ENCODE data around the gene SLC25A38. TPM values are rescaled to one million over a fixed set of nuclear protein-coding genes. Genes with fewer than 3 reads are reported as not detected.

The SLC25A38 gene
- total and polyA plus RNA-seq, 10 of the 15 experiments (the other 5 are each of a cell fraction or from before 2014, with no cell fraction given), result 15.2 to 55.2 (median 39.2) TPM

- H2AFZ ChIP-seq (ENCODE audit: control insufficient read depth, low read depth, low read length), result no peak overlapping the region
- ChIA-PET SMC1A (ENCODE audit: uncharacterized antibody, unreplicated experiment) (no interaction called here), RAD21 (ENCODE audit: unreplicated experiment) (no interaction called here), POLR2A (no interaction called here), CTCF (no interaction called here)
- in situ Hi-C loops (cut with MboI), result no loop called here
- TF ChIP-seq RBBP5 (conservative IDR thresholded peaks at IDR 0.05), result no peak
- TF ChIP-seq TCF12 (IDR thresholded peaks at IDR 0.05; ENCODE audit: low read depth, low read length), result no peak
- TF ChIP-seq JUNB (IDR thresholded peaks at IDR 0.05), result no peak
- no peak for TF ChIP-seq SRF (IDR thresholded peaks at IDR 0.05; ENCODE audit: low read depth in 2 of 2, low read length in 2 of 2)
- TF ChIP-seq, protein P1, sequence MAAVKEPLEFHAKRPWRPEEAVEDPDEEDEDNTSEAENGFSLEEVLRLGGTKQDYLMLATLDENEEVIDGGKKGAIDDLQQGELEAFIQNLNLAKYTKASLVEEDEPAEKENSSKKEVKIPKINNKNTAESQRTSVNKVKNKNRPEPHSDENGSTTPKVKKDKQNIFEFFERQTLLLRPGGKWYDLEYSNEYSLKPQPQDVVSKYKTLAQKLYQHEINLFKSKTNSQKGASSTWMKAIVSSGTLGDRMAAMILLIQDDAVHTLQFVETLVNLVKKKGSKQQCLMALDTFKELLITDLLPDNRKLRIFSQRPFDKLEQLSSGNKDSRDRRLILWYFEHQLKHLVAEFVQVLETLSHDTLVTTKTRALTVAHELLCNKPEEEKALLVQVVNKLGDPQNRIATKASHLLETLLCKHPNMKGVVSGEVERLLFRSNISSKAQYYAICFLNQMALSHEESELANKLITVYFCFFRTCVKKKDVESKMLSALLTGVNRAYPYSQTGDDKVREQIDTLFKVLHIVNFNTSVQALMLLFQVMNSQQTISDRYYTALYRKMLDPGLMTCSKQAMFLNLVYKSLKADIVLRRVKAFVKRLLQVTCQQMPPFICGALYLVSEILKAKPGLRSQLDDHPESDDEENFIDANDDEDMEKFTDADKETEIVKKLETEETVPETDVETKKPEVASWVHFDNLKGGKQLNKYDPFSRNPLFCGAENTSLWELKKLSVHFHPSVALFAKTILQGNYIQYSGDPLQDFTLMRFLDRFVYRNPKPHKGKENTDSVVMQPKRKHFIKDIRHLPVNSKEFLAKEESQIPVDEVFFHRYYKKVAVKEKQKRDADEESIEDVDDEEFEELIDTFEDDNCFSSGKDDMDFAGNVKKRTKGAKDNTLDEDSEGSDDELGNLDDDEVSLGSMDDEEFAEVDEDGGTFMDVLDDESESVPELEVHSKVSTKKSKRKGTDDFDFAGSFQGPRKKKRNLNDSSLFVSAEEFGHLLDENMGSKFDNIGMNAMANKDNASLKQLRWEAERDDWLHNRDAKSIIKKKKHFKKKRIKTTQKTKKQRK (IDR thresholded peaks at IDR 0.05; ENCODE audit: low read depth, low read length), result no peak
- no peak for TF ChIP-seq ZNF274 (IDR thresholded peaks at IDR 0.05; ENCODE audit: insufficient read depth, insufficient read length)
- no peak for TF ChIP-seq IRF5 (IDR thresholded peaks at IDR 0.05; ENCODE audit: borderline replicate concordance)
- no peak for TF ChIP-seq ZNF24 (IDR thresholded peaks at IDR 0.05)
- TF ChIP-seq SMAD1 (IDR thresholded peaks at IDR 0.05; ENCODE audit: low read depth, partially characterized antibody), result no peak
- TF ChIP-seq CREB1 (IDR thresholded peaks at IDR 0.05; ENCODE audit: low read depth), result no peak
- TF ChIP-seq EP300 (IDR thresholded peaks at IDR 0.05; ENCODE audit: borderline replicate concordance in 1 of 2, control insufficient read depth in 1 of 2, low read depth in 2 of 2, low read length in 2 of 2), result no peak
- no peak for TF ChIP-seq ZNF592 (IDR thresholded peaks at IDR 0.05)
- no peak for DNase-seq (ENCODE audit: low read depth, low spot score)
- no peak overlapping the region for H3K4me2 ChIP-seq (ENCODE audit: control insufficient read depth, insufficient read depth)
- H3K4me1 ChIP-seq (ENCODE audit: control insufficient read depth, insufficient read depth, low read length), result no peaks in the 10 kb centered on the region
- peak; percentile 19; the same call in 2 of the 3 replicates for ATAC-seq
- H3K79me2 ChIP-seq (ENCODE audit: control insufficient read depth, insufficient read depth, low read length), result no peaks in the 10 kb centered on the region
- intact Hi-C loops (cut with micrococcal nuclease; ENCODE audit: unreplicated experiment), result no loop called here
- 0% methylated on average over 1 of the region's 1 CpG for WGBS (ENCODE audit: insufficient coverage, insufficient replicate concordance, low lambda C conversion rate, missing lambda C conversion rate)
- no peak overlapping the region for H3K9ac ChIP-seq (ENCODE audit: control insufficient read depth, insufficient read depth, low read length)
- H3K36me3 ChIP-seq (ENCODE audit: control insufficient read depth in 2 of 2, insufficient read depth in 2 of 2, low read length in 1 of 2), result no peaks in the 10 kb centered on the region
- no peaks in the 10 kb centered on the region for H3K27me3 ChIP-seq (replicated peaks in 1 of 2; ENCODE audit: control insufficient read depth in 2 of 2, insufficient read depth in 2 of 2, low read length in 1 of 2)
- BruUV-seq (replicated peaks), result no TSS peak
- H4K20me1 ChIP-seq (ENCODE audit: control insufficient read depth, insufficient read depth), result no peaks in the 10 kb centered on the region
- H3K9me3 ChIP-seq (replicated peaks; ENCODE audit: control insufficient read depth, insufficient read depth, low read length), result no peaks in the 10 kb centered on the region
- H3K4me3 ChIP-seq, result no peak overlapping the region
- no peak for FAIRE-seq
- no peak overlapping the region for H3K27ac ChIP-seq (ENCODE audit: control insufficient read depth, insufficient read depth)
Observed at GRCh38 chr3:39435006-39435748, 52.0 kb downstream of the SLC25A38 start.
